GM21381 (cell line): ENCODE measurements around the gene SAPCD2.
A peak's percentile ranks its signal among the peaks of the same experiment; 100 is the strongest.
"Not testable (repeated sequence)": the region's sequence is repeated elsewhere in the genome, so short reads cannot be mapped to it uniquely, and the experiment has no call there.

Experiments used
- ATAC-seq: cut with Tn5 transposase; IDR thresholded peaks from one replicate; pipeline ENCODE4 v1.9.1; 2021; ENCODE audit warnings: mild to moderate bottlenecking, moderate library complexity; ENCODE audit not compliant: unreplicated experiment

The SAPCD2 gene

GRCh38 chr9:137070201-137070905 lies at the start of gene SAPCD2:
SAPCD2 (minus strand) TSS chr9:137070557; CDS start chr9:137070460, 97 bp downstream.
- ATAC-seq = peak; percentile 75

- ATAC-seq = not testable (repeated sequence)
These were observed 47.8 kb upstream of the SAPCD2 start for GRCh38 chr9:137118092-137118603.

DNA sequence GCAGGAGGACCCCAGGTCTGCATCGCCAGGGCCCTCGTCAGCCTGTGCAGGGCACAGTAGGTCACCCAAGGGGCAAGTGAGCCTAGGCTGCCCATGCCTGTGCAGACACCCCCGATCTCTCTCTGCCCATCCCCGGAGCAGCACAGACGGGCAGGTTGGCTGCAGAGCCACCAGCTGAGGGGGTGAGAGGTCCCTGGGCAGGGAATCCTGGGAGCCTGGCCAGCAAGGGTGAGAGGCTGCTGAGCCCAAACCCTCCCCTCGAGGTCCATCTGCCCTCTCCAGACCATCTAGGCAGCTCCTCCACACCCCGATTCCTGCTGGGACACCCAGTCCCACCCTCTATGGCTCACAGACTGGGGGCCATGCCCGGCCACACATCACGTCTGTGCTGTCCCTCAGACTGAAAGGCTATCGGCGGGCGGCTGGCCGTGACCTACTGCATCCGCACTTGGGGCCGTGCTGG lies 46.9 kb upstream of the SAPCD2 start:
- ATAC-seq = no peak

GRCh38 chr9:137116728-137117127 lies 46.4 kb upstream of the SAPCD2 start:
- ATAC-seq = no peak

- no peak for ATAC-seq
These were observed 45.7 kb upstream of the SAPCD2 start for GRCh38 chr9:137116027-137116507.

GRCh38 chr9:137115394-137116026 lies 45.2 kb upstream of the SAPCD2 start:
- no peak for ATAC-seq

DNA sequence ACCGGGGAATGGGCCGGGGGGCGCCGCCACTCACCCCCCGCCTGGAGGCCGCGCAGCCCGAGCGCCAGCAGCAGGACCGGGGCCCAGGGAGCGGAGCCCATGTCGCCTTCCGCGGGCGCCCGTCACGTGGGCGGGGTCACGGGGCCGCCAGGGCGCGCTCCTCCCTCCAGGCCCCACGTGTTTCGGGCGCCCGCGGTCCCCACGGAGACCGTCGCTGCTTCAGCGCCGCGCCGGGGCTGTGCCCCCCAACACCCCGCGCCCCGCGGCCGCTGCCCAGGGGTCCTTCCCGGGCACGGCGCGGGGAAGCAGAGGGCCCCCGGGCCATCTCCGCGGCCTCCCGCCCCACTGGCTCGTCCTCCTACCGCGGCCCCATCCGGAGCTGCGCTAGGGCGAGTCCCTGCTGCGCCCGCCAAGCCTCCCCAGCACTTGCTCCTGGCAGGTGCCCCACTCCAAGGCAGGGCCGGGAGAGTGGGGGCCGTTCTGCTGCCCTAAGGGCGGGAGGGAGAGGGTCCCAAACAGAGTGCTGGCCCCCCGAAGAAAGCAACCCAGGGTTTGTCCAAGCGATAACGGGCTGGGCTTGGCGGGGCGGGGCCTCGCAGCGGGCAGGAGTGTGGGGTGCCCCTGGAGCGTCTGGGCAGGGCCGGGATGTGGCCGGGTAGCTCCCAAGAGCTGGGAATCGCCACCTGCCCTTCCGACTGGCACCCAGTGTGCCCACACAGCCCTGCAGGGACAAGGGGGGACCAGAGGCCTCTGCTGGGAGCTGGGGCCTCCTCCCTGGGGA lies 44.4 kb upstream of the SAPCD2 start, which contains the start of gene DPP7:
Gene DPP7, minus strand, starts transcription at position 121 of the 781 bp plus-strand sequence. Its CDS starts 20 bp downstream, at position 101.
- peak; percentile 70 for ATAC-seq

DNA sequence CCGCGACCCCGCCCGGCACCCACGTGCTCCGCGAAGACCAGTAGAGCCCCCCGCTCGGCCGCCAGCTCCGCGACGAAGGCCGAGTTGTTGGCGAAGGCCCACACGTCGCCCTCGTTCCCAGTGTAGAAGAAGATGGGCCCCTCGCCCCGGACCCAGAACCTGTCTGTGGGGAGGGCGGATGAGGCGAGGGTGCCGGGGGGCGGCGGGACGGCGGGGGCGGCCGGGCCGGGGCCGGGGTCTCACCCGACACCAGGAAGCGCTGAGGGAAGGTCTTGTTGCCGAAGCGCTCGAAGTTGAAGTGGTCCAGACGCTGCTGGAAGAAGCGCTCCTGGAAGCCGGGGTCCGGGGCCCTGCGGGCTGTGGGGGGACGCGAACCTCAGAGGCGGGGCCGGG lies 43.9 kb upstream of the SAPCD2 start:
- peak; percentile 30 for ATAC-seq

- no peak for ATAC-seq
These were observed 43.2 kb upstream of the SAPCD2 start for GRCh38 chr9:137113385-137114159.

- ATAC-seq = no peak
These were observed 42.4 kb upstream of the SAPCD2 start for GRCh38 chr9:137112564-137113384.

- no peak for ATAC-seq
These were observed 41.6 kb upstream of the SAPCD2 start for GRCh38 chr9:137111788-137112563.

DNA sequence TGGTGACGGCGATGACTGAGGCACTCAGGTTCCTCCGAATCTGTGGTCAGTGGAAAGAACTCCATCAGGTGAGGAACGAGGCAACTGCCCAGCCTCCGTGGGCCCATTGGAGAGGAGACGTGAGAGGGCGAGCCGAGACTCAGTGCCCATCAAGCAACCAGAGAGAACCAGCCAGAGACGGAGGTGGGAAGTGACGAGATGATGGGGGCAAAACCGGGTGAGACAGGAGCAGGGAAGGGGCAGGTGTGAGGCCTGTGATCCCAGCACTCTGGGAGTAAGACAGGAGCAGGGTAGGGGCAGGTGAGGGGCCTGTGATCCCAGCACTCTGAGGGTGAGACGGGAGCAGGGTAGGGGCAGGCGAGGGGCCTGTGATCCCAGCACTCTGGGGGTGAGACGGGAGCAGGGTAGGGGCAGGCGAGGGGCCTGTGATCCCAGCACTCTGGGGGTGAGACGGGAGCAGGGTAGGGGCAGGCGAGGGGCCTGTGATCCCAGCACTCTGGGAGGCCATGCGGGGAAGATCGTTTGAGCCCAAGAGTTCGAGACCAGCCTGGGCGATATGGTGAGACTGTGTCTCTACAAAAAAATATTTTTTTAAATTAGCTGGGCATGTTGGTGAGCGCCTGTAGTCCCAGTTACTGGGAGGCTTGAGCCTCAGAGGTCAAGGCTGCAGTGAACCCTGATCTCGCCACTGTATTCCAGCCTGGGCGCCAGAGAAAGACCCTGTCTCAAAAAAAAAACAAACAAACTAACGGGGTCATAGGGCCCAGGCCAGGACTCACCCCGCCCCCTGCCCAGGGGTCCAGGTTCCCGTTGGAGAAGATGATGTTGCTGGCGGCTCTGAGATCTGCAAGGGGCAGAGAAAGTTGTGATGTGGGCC lies 40.8 kb upstream of the SAPCD2 start:
- ATAC-seq = no peak

DNA sequence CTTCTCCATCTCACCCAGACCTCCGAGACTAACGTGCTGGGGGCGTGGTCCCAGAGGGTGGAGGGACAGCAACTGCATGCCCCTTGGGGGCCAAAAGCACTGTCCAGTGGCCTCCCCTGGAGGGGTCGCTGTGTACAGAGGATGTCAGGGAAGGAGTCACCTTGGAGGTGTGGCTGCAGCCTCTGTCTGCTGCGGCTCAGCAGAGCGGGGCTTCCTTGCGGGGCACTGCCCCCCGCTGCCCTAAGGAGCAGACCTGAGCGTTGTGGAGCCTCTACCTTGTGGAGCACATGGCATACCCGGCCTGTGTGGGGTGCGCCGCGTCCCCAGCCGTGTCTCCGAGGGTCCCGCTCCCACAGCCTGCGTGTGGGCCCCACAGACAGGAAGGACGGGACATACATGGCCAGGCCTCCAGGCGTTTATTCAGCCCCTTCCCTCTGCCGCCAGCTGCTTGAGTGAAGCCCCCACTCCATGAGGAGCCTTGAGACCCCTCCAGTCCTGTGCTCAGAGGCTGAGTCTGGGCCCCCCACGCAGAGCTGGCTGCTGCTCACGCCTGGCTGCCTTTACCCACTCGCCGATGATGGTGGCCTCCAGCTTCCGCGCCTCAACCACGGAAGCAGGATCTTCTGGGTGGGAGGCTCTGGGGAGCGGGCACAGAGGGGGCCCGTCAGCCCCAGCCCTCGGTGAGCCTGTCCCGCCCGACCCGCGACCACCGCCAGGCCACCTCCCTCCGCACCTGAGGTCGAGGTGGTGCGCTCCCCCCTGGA lies 40.0 kb upstream of the SAPCD2 start:
- ATAC-seq = no peak

DNA sequence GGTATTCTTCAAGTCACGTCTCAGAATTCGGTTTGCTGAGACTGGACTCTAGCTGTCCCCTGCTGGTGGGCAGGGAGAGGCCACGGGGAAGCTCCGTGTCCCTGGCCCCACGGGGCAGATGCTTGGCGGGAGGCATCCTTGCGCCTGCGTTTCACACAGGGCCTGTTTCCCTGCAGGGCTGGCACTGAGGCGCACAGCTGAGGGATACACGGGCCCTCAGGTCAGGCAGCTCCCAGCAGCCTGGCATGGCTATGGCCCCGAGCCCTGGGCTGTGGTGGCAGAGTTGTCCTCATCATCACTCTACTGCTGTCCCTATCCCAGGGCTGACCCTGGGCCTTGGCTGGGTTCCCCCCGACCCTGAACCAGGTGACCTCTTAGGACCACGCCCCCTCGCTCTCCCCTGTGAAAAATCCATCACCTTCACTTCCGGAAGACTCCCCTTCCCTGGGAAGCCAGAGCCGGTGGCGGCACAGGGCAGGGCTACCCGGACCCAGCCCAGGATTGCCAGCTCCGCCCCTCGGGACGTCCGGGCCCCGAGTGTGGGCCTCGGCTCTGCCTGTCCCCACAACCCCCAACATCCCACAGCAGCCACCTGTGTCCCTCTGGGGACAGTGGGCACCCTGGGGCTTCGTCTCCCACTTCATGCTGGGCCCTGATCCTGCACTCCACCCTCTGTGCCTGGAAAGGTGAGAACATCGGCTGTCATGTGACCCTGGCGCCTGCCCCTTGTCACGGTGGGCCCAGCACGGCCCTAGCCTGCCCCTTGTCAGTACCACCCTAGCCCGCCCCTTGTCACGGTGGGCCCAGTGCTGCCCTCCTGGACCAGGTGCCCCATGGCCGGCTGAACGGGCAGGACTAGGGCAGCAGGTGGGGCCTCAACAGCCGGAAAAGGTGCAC lies 39.1 kb upstream of the SAPCD2 start:
- no peak for ATAC-seq

GRCh38 chr9:137108608-137109249 lies 38.4 kb upstream of the SAPCD2 start:
- ATAC-seq = no peak

DNA sequence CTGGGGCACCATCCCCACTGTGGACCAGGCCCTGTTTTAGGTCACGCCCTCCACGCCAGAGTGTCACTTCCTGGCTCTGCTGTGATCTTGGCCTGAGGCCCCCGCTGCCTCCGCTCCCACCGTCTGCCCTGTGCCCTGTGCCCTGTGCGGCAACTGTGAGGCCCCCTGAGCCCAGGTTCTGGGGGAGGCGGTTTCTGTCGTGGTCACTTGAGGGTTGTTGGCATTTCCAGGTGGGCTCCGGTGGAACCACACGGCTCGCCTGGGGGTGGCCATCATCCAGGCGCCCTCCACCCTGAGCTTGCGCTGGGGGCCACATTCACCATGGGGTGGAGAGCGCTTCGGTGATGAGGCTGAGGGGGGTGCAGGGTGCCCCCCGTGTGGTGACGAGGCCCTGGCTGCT lies 37.6 kb upstream of the SAPCD2 start:
- ATAC-seq = no peak
